Small intestine (tissue), 7 donors: ENCODE measurements around the gene ITGB5. TPM values are rescaled to one million over a fixed set of nuclear protein-coding genes. Genes with fewer than 3 reads are reported as not detected.
"Not testable (repeated sequence)": the region's sequence is repeated elsewhere in the genome, so short reads cannot be mapped to it uniquely, and the experiment has no call there.

Source experiments
- DNase-seq, 2 donors: peaks; one replicate each; pipeline versions ENCODE4 v3.0.0 to v3.0.0-alpha.2; 2013
- FAIRE-seq: peaks from 2 replicates; lab custom pipeline; 2012; peaks lifted over from hg19 to GRCh38; lab: Jason Lieb, UNC
- H3K27ac ChIP-seq, 3 donors: one replicate each; pipeline ENCODE4 v1.5.1; 2013; ENCODE audit warnings: low read length in 2 of 3, mild to moderate bottlenecking in 2 of 3, control low read depth in 1 of 3, inconsistent platforms in 1 of 3, low read depth in 1 of 3, moderate library complexity in 1 of 3
- H3K27me3 ChIP-seq, 3 donors: one replicate each; pipeline ENCODE4 v1.6.1; 2013; ENCODE audit warnings: low read length in 3 of 3, inconsistent platforms in 1 of 3; ENCODE audit not compliant: control insufficient read depth in 3 of 3, insufficient read depth in 3 of 3
- H3K36me3 ChIP-seq, 3 donors: one replicate each; pipeline ENCODE4 v1.6.1; 2013; ENCODE audit warnings: low read length in 3 of 3, inconsistent platforms in 1 of 3, low read depth in 1 of 3, mild to moderate bottlenecking in 1 of 3, moderate library complexity in 1 of 3; ENCODE audit not compliant: control insufficient read depth in 3 of 3, insufficient read depth in 2 of 3
- H3K4me1 ChIP-seq, 3 donors: one replicate each; pipeline ENCODE4 v1.6.1; 2013; ENCODE audit warnings: low read length in 2 of 3, inconsistent platforms in 1 of 3, low read depth in 1 of 3, mild to moderate bottlenecking in 1 of 3, moderate library complexity in 1 of 3; ENCODE audit not compliant: control insufficient read depth in 3 of 3, insufficient read depth in 2 of 3
- H3K4me3 ChIP-seq, 3 donors: one replicate each; pipeline ENCODE4 v1.5.1; 2013; ENCODE audit warnings: low read length in 3 of 3, control low read depth in 1 of 3, inconsistent platforms in 1 of 3, low read depth in 1 of 3, mild to moderate bottlenecking in 1 of 3, moderate library complexity in 1 of 3
- H3K9me3 ChIP-seq, 2 donors: one replicate each; pipeline ENCODE4 v1.6.1; 2013; ENCODE audit warnings: low read depth in 1 of 2, low read length in 1 of 2; ENCODE audit not compliant: control insufficient read depth in 2 of 2, insufficient read depth in 1 of 2
- WGBS, 3 donors: extraction: QIAGEN DNeasy Blood & Tissue Kit; methylation state at CpG; one replicate each; pipeline ENCODE4 v1.1.7; 2013; 5-methylcytosine and 5-hydroxymethylcytosine counted together
- polyA plus RNA-seq, 4 donors: library from polyadenylated mRNA; stranded (reverse) in 3 of 4; unstranded in 1 of 4; fragments of 200-250 nt in 3 of 4; fragments of 120-200 nt in 1 of 4; gene quantifications; one replicate each; pipeline versions ENCODE4 v1.2.1 to v1.2.3, GENCODE V29; 2013
- donor health status: healthy with polysubstance abuse.
- donor health status: control.
- donor health status: control.
- donor health status: Bipolar disorder and iron deficiency.
- donor health status: healthy.

ITGB5 gene
- polyA plus RNA-seq, 4 donors = 9.4 to 74.3 (median 21.9) TPM

- no peak for DNase-seq
- Histone ChIP-seq H3K4me3 (no peak overlapping the region), H3K9me3 (peaks cover 0 to 5% of the 10 kb centered on the region in 2 donors), H3K27me3 (peaks cover 0 to 3% (median 0%) of the 10 kb centered on the region in 3 donors), H3K27ac (peak overlapping the region in 1 of 3 donors; percentile 71), H3K4me1 (peaks cover 0 to 31% (median 3%) of the 10 kb centered on the region in 3 donors), H3K36me3 (peaks cover 0 to 28% (median 0%) of the 10 kb centered on the region in 3 donors)
- FAIRE-seq = no peak
- 82 to 93% (median 90%) methylated on average over 15 of the region's 15 CpGs for WGBS, 3 donors
These were observed 57.9 kb downstream of the ITGB5 start for GRCh38 chr3:124829178-124829818.

- H3K27ac ChIP-seq, FAIRE-seq, H3K27me3 ChIP-seq, H3K9me3 ChIP-seq, DNase-seq, H3K4me3 ChIP-seq: not testable (repeated sequence)
- peaks cover 0 to 19% (median 0%) of the 10 kb centered on the region in 3 donors for H3K4me1 ChIP-seq
- WGBS, 3 donors = 87 to 89% (median 87%) methylated on average over 15 of the region's 15 CpGs
- H3K36me3 ChIP-seq = peaks cover 0 to 28% (median 0%) of the 10 kb centered on the region in 3 donors
These were observed 59.5 kb downstream of the ITGB5 start for GRCh38 chr3:124827476-124828206.

- Histone ChIP-seq H3K27me3 (peaks cover 0 to 3% (median 0%) of the 10 kb centered on the region in 3 donors), H3K27ac (peak overlapping the region in 1 of 3 donors; percentile 52), H3K4me3 (no peak overlapping the region), H3K4me1 (peaks cover 0 to 9% (median 0%) of the 10 kb centered on the region in 3 donors), H3K9me3 (no peaks in the 10 kb centered on the region), H3K36me3 (peaks cover 0 to 25% (median 0%) of the 10 kb centered on the region in 3 donors)
- DNase-seq (no peak), FAIRE-seq (no peak)
- WGBS, 3 donors = 47 to 57% (median 56%) methylated on average over 3 of the region's 3 CpGs
These were observed 60.5 kb downstream of the ITGB5 start for GRCh38 chr3:124826703-124827102.

GRCh38 chr3:124824286-124824915 lies 62.8 kb downstream of the ITGB5 start:
- H3K36me3 ChIP-seq = peaks cover 0 to 21% (median 0%) of the 10 kb centered on the region in 3 donors
- H3K9me3 ChIP-seq = no peaks in the 10 kb centered on the region
- H3K4me3 ChIP-seq = no peak overlapping the region
- WGBS, 3 donors = 80 to 89% (median 84%) methylated on average over 4 of the region's 4 CpGs
- peaks cover 0 to 4% (median 0%) of the 10 kb centered on the region in 3 donors for H3K4me1 ChIP-seq
- H3K27me3 ChIP-seq = no peaks in the 10 kb centered on the region
- FAIRE-seq (no peak), DNase-seq (no peak)
- H3K27ac ChIP-seq = no peak overlapping the region

DNA sequence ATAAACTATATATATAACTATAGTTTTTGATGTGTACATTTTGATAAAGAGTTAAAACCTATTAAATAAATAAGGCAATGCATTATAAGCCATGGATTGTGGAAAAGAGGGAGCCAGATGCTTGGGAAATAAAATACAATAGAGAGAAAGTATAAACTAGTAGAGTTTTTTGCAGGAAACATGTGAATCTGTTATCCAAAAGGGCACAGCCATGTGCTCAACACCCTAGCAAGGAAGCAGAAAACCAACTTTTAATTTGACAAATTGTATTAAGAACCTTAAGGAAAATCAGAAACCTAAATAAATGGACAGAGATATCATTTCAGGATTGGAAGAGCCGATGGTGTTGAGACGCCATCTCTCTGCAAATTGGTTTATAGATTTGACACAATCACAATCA lies 63.5 kb downstream of the ITGB5 start:
- peaks cover 0 to 18% (median 0%) of the 10 kb centered on the region in 3 donors for H3K36me3 ChIP-seq
- H3K4me3 ChIP-seq = no peak overlapping the region
- H3K9me3 ChIP-seq = no peaks in the 10 kb centered on the region
- FAIRE-seq (no peak), DNase-seq (no peak)
- WGBS, 3 donors = 80 to 93% (median 92%) methylated on average over 2 of the region's 2 CpGs
- H3K27ac ChIP-seq = no peak overlapping the region
- H3K27me3 ChIP-seq = no peaks in the 10 kb centered on the region
- peaks cover 2 to 12% (median 5%) of the 10 kb centered on the region in 3 donors for H3K4me1 ChIP-seq

DNA sequence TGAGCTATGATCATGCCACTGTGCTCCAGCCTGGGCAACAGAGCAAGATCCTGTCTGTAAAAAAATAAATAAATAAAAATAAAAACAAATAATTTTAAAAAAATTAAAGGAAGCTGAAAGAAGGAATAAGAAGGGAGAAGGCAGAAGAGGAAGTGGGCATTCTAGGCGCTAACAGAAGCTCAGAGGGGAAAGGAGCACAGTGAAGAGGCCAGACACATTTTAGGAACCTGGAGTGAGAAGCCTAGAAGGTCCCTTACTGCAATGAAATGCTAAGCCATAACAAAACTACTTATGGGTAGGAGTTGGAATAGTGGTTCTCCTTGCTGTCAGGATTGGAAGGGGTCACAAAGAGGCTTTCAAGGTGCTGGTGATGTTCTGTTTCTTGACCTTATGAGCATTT lies 64.0 kb downstream of the ITGB5 start:
- Histone ChIP-seq H3K4me3 (no peak overlapping the region), H3K36me3 (peaks cover 0 to 16% (median 0%) of the 10 kb centered on the region in 3 donors), H3K27me3 (no peaks in the 10 kb centered on the region), H3K27ac (no peak overlapping the region), H3K4me1 (peaks cover 2 to 16% (median 5%) of the 10 kb centered on the region in 3 donors), H3K9me3 (no peaks in the 10 kb centered on the region)
- FAIRE-seq (no peak), DNase-seq (no peak)
- 80 to 89% (median 84%) methylated on average over 1 of the region's 1 CpG for WGBS, 3 donors

DNA sequence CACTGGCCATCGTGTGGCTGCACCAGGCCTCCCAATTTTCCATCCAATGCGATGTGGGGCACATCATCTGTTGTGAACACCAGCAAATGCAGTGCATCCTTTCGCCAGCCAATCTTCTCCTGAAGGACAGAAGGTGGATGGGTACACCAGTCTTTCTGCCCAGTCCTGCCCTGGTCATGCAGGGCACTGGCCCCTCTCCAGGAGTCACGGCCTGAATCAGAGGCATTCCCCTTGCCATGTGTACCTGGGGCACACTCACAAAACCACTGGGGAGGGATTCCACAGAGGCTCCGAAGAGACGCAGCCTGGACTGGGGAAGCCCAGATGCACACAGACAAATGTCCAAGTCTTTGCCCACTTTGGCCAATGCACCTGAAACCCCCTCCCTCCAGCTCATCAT lies 65.8 kb downstream of the ITGB5 start:
- H3K4me3 ChIP-seq = no peak overlapping the region
- 90 to 97% (median 95%) methylated on average over 6 of the region's 6 CpGs for WGBS, 3 donors
- DNase-seq (no peak), FAIRE-seq (no peak)
- H3K4me1 ChIP-seq = peaks cover 2 to 24% (median 5%) of the 10 kb centered on the region in 3 donors
- H3K27ac ChIP-seq = no peak overlapping the region
- H3K36me3 ChIP-seq = peaks cover 0 to 32% (median 0%) of the 10 kb centered on the region in 3 donors
- H3K27me3 ChIP-seq = no peaks in the 10 kb centered on the region
- no peaks in the 10 kb centered on the region for H3K9me3 ChIP-seq

- H3K4me1 ChIP-seq = peaks cover 6 to 41% (median 8%) of the 10 kb centered on the region in 3 donors
- no peak overlapping the region for H3K4me3 ChIP-seq
- FAIRE-seq (no peak), DNase-seq (peak; percentile 45 to 64)
- H3K27ac ChIP-seq = peak overlapping the region in 1 of 3 donors; percentile 50
- H3K27me3 ChIP-seq = no peaks in the 10 kb centered on the region
- 12 to 51% (median 34%) methylated on average over 9 of the region's 9 CpGs for WGBS, 3 donors
- H3K36me3 ChIP-seq = peaks cover 0 to 54% (median 0%) of the 10 kb centered on the region in 3 donors
- peaks cover 0 to 10% of the 10 kb centered on the region in 2 donors for H3K9me3 ChIP-seq
These were observed 68.6 kb downstream of the ITGB5 start for GRCh38 chr3:124818398-124819091.
